Stimulated activated CD8-positive, alpha-beta memory T cell treated with anti-CD3 and anti-CD28 coated beads, Interleukin-15, amount 100 ng/mL, for 1 hour (primary cell): ENCODE measurements around the gene ITLN2.
"Not testable (repeated sequence)": the region's sequence is repeated elsewhere in the genome, so short reads cannot be mapped to it uniquely, and the experiment has no call there.

Experiments used
- DNase-seq: peaks from one replicate; pipeline ENCODE4 v3.0.0-alpha.2; 2020; ENCODE audit warnings: low read depth

ITLN2 gene

DNA sequence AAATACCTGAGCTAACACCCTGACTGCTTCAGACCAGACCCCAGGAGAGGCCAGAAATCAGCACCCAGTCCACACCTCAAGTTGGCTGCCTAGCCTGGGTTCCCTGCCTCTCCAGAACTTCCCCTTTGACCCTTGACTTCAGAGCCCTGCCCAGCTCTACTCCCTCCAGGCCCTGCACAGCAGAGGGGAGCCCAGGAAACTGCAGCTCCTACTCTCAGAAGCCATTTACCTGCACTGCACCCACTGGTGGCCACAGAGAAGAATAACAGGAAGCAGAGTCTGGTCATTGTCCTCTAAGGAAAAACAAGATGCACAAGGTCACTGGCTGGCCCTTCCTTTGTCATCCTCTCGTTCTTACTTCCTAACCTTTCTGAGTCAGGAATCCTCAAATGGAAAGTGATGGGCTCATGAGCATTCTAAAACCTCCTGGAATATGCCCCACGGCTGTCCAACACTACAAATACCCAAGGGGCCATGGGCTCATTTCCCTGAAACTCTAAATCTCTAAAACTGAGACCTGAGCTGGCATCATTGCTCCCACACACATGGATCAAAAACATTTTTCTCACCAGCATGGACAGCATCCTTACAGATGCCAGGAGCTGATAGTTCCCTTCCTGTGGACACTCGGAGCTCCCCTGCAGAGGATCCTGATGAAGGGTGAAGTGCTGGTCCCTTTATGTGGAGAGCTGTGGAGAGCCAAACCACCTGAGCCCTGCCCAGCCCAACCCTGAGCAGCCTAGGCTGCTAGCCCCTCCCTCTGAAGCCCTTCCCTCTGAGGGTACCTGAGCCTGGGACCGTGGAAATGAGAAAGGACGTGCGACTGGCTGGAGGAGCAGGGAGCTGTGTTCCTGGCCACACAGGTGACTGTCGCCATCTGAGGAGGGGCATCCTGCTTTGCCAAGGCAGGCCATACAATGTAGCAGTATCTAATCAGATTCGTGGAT lies at the start of gene ITLN2:
ITLN2 (minus strand) TSS at position 652 of the 947 bp plus-strand sequence; CDS start at position 584, 68 bp downstream.
- DNase-seq = peak; percentile 2

GRCh38 chr1:161001525-161001924 lies 46.9 kb upstream of the ITLN2 start:
- DNase-seq = no peak

DNA sequence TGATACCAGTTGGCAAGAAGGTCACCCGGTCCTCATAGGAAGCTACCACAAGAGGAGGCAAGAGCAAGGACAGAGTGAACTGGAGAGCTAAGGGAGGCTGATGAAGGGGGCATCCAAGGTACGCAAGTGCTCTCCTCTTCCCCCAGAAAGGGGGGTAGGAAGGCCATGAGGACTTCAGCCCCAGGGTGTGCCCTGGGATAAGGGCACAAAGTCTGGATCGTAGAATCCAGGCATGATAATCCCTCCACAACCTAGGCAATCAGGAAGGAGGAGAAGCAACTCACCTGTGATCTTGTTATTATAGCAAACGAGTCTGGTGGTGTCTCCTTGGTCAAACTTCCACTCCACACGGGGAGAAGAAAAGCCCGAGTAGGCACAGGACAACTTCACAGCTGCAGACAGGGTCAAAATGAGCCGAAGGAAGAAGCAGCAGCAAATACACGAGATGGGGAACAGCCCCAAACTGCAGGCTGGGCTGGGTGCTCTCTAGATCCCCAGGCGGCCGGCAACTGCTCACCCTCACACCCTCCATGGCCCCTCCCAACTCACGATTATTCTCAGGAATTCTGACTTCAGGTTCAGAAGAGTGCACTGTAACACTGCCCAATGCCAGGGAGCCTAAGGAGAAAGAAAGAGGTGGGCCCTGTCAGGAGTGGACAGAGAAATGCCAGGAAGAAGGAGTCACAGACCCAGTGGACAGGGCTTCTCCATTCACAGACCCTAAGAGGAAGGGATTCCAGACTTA lies 46.3 kb upstream of the ITLN2 start:
- DNase-seq = no peak

DNA sequence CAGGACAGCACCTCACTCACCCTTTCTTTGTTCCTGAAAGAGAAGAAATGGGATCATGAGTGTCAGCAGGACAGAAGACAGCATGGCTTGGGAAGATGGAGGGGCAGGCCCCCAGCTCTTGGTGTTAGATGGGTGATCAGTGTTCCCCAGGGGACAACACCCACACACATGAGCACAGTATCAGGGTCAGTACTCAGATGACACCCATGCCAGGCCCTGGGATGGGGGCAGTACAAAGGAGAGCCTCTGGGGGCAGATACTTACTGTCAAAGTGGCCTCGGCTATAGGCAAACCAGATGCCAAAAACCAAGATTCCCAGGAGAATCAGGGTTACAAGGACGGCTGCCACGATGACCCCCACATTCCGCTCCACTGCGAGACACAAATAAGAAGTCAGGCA lies 44.8 kb upstream of the ITLN2 start:
- no peak for DNase-seq

- DNase-seq = no peak
Measured at GRCh38 chr1:160997323-160998038, 42.9 kb upstream of the ITLN2 start.

GRCh38 chr1:160996178-160996577 lies 41.6 kb upstream of the ITLN2 start:
- no peak for DNase-seq

GRCh38 chr1:160993544-160994193 lies 39.1 kb upstream of the ITLN2 start:
- no peak for DNase-seq

DNA sequence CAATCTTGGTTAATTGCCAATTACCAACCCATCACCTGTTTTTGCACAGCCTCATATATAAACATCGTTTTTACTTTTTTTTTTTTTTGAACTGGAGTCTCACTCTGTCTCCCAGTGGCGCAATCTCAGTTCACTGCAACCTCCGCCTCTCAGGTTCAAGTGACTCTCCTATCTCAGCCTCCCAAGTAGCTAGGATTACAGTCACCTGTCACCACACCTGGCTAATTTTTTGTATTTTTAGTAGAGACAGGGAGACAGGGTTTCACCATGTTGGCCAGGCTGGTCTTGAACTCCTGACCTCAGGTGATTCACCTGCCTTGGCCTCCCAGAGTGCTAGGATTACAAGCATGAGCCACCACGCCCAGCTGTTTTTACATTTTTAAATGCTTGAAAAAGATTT lies 37.4 kb upstream of the ITLN2 start:
- DNase-seq = not testable (repeated sequence)

DNA sequence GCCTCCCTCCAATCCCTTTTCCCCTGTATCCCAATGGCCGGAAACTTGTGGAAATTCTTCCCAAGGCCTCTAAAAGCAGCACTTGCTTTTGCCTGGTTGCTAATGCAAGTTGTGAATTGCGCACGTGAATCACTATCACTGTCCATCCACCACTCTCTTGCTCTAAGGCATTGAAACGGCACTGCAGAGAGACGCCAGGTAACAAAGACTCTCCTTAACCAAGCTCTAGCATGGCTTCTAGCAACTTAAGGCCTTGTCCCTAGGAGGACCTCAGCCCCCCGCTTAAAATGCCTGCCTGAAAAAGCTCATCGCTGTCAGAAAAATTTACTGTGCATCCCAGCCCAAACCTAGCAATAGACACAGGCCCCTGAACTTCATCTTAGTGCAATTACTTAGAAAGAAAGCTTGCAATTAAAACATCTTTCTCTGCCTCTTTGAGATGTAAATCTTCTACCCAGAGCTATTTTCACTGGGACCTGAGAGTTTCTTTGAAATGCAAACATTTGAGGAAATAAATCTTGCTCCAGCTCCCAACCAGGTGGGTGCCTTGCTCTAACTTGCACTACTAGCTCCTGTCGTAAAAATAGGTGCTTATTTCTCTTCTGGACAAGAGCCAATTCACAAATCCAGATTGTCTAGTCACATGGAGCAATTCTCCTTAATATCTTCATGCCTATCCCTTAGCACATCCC lies 32.9 kb upstream of the ITLN2 start:
- no peak for DNase-seq

DNA sequence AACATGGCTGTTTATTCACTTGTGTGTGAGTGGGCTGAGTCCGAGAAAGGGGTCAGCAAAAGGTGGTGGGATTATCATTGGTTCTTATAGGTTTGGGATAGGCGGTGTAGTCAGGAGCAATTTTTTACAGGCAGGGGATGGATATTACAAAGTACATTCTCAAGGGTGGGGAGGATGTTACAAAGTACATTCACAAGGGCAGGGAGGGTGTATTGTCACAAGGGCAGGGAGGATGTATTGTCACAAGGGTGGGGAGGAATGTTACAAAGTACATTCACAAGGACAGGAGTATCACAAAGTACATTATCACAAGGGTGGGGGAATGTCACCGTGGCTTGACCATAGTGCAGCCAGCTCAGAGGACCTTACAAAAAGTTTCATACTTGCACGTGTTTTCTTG lies 31.1 kb upstream of the ITLN2 start:
- no peak for DNase-seq

DNA sequence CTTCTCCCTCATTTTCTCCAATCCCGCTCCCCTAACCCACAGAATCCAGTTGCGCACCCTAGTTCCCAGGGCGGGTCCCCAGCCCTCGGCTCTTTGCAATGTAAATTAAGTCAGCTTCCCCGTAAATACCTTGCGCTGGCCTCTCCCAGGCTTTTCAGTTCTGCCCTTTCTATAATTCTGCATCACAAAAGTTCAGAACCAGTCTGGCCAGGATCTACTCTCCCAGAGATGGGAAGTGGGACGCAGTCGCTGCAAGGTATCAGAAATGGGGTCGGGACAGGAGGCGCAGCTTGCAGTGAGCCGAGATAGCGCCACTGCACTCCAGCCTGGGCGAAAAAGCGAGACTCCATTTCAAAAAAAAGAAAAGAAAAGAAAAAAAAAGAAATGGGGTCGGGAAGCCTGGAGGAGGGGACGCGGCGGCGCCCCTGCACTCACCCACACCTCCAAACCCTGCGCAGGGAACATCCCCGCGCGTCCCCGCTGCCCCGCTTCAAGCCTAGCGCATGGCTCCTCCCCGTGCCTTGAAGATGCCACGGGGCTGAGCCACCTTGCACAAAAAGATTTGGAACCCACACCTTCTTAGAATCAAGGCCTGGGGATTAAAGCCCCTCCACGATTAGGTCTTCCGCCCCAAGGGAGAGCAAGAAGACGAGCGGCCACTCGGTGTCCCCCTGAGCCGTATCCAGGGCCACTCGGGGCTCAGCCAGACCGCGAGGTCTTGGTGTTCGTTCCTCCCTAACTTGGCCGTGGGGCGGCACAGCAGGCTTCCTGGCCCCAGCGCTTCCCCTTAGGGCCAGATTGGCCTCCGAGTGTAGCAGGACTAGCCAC lies 27.2 kb upstream of the ITLN2 start:
- no peak for DNase-seq

DNA sequence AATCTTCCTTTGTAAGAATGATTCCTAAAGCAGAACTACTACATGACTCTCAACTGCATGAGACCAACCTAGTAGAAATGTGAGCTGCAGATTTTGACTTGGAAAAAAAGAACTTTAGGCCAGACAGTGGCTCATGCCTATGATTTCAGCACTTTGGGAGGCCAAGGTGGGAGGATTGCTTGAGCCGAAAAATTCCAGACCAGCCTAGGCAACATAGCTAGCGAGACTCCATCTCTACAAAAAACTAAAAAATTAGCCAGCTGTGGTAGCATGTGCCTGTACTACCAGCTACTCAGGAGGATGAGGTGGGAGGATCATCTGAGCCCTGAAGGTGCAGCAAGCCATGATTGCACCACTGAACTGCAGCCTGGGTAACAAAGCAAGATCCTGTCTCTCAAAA lies 24.7 kb upstream of the ITLN2 start:
- no peak for DNase-seq

DNA sequence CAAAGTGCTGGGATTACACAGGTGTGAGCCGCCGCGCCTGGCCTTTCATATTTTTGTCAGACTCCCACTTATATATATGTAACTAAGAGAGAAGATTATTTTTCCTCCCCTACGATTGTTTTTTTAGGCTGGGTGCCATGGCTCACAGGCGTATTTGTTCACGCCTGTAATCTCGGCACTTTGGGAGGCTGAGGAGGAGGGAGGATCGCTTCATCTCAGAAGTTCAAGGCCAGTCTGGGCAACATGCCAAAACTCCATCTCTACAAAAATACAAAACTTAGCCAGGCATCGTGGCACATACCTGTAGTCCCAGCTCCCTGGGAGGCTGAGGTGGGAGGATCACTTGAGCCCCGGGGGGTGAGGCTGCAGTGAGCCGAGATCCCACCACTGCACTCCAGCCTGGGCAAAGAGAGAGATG lies 23.9 kb upstream of the ITLN2 start:
- DNase-seq = no peak

- no peak for DNase-seq
Measured at GRCh38 chr1:160975026-160975425, 20.4 kb upstream of the ITLN2 start.

DNA sequence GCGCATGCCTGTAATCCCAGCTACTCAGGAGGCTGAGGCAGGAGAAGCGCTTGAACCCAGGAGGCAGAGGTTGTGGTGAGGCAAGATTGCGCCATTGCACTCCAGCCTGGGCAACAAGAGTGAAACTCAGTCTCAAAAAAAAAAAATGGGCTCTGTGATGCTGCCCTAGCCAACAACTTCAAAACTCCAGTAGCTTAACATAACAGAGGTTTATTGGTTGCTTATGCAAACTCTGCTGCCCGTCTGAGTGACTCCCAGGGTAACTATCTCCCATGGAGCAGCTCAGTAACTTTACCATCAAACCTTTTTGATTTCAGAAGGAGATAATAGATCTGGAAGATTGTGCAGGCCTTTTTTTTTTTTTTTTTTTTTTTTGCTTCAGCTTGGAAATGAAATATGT lies 18.9 kb upstream of the ITLN2 start:
- DNase-seq = no peak

DNA sequence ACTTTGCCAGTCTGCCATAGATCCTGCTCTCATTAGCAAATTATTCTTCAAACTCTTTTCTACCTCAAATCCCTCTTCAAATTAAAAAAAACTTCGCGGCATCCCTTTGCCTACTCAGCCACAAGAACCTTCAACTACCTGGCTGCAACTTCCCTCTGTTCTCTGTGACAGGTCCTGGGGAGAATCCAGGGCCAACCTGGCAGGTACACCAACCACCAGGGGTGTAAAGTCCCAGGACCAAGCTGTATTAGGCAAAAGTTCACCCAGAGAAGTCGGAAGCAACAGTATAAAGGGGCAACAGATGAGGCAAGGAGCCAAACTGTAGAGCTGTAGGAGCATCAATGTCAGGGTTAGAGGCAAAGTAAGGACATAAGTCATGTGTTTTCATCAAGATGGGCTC lies 18.3 kb upstream of the ITLN2 start:
- DNase-seq = no peak

- DNase-seq = no peak
Measured at GRCh38 chr1:160971618-160972056, 17.0 kb upstream of the ITLN2 start.

DNA sequence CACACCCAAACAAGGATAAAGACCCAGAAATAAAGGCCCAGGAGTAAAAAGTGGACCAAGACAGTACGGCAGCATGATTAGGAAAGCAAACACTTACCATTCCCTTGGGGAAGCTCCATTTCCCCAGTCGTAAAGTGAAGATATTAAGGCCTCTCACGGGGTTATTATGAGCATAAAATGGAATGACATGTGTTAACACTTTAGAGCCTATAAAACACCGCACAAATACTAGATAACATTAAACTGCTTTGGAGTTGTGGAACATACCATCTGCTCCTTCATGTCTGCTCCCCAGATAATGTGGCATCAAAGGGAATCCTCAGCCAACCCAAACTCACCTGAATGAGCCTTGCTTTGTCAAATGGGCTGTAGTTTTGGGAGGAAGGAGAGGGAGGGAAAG lies 8.9 kb upstream of the ITLN2 start:
- DNase-seq = no peak

DNA sequence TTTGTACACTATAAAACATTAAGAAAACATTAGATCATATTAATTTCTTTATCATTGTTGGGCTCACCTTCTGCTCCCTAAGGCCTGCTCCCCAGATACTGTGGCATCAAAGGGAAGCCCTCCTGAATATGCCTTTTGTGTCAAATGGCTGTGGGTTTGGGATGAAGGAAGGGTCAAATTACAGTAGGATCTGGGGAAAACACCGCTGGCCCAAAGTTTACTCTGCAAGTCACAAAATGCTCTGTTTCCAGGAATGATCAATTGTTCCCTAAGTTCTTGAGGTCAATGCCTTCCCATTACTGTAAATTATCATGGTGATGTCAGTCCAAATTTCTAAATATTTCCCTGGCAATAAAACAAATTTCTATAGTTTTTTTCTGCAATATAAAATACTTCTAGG lies 6.8 kb upstream of the ITLN2 start:
- DNase-seq = no peak

DNA sequence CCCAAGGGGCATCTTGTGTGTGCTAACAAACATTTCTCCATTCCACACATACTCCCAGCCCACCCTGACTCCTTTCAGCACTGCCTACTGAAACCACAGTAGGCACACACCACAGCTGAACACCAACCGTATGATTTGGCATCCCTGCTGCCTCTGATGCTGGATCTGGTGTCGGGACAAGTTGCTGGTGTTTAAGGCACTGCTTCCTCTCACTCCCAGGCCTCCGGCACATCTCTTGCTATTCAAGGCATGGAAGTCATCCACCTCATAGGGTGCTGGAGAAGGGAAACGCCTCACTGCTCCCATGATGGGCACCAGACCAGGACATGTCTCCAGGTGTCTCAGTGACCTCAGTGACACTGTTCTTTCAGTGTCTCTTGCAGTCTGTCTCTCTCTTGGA lies 2.4 kb upstream of the ITLN2 start:
- DNase-seq = no peak
